GM18873 (cell line): ENCODE data around the gene POLR3K.

Source experiments
- ATAC-seq: cut with Tn5 transposase; IDR thresholded peaks from one replicate; pipeline ENCODE4 v1.9.1; 2021; ENCODE audit warnings: mild to moderate bottlenecking, moderate library complexity, moderate number of reproducible peaks; ENCODE audit not compliant: unreplicated experiment, low FRiP score

Gene POLR3K

DNA sequence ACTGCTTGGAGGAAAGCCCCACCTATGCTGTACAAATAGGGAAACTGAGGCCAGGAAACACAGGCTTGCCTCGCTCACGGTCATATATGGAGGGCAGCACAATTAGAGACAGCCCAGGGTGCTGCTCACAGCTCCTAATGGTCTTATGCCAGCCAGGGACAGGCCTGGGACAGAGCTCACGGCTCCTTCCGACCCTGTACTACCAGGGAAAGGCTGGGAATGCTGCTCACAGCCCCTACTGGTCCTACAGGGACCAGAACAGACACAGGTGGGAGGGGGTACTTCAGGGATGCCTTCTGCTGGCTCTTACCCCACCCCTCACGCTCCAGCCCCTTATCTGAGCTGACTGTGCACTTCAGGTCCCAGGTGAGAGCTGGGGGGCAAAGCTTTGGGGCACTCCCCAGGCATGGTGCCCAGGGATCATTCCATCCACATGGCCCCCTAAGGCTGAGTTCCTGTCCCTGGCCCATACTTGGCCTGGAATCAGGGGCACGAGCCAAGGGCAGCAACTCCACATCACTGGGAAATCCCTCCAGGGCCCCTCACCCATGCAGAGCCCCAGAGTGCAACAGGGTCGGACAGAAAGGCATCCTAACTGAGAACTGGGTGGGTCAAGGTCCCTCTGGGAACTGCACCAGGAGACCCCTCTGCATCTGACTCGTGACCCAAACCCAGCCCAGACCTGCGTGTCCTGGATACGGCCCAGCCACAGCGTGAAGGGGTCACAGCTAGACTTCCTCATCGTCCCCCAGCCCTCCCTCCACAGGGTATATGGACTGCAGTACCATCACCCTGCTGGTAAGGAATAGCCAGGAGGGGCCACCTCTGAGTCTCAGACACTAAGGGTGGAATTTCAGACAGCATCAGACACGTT, 13.1 kb upstream of the POLR3K start:
- ATAC-seq, result no peak

DNA sequence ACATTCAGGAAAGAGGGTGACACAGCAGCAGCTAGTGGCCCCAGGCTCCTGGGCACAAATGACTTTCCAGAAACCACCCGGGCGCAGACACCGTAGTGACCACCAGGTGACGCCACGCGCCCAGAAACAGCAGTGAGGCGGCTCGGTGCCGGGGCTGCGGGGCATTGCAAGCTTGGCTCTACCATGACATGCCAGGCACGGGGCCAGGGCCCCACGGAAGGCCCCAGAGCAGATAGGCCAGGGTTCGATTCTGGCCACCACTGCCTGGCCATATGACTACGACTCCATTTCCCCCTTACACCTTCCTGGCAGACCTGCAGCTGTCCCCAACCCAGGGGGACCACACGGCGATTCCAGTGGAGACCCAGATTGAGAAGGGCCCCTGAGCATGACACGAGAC, 12.3 kb upstream of the POLR3K start:
- no peak for ATAC-seq

DNA sequence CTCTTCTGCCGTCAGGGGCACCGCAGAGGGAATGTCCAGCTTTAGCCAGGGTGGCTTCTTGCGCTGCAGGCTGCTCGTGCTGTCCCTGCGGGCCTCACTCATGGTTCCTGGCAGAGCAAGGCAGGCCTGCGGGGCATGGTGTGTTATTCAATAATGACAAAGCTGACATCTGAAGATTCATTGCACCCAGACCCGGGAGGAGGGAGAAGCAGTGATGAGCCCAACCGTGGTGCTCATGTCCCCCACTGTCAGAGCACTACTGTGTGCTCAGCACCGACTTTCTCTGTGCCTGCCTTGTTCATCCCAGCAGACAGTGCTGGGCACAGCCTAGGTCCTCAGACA, 11.5 kb upstream of the POLR3K start:
- ATAC-seq, result no peak

DNA sequence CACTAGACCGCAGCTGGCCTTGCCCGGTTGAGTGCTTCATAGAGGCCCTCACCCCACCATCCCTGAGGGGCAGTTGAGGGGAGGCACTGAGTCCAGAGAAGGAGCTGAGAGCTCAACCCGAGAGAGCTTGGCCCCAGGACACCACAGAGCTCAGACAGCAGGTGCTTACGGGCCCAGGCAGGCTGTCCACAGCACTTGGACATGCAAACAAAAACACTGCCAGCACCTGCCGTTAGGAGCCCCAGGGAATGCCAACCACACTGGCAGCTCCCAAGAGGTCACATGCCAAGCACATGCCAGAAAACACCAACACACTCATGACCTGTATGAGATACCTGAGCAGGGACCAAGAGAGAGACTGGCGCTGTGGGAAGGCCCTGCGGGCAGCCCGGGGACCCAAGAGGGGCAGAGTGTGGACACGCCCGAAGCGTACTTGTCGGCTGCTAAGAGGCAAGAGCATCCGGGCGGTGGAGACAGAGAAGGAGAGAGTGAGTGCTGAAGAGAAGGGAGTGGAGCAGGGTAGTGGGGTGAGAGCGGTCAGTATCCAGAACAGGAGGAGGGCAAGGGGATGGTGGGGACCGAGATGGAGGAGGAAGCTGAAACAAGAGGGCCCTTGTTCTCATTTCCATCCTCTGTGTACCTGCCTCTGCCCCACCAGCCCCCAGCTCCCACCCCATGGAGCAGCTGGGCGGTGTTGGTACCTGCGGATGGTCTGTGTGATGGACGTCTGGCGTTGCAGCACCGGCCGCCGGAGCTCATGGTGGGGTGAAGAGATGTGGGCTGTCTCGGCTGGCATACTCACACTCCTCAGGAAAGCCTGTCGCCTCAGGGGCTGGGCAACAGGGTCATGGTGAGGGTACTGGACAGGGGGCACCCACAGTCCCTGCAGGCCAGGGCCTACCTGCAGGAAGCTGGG, 10.8 kb upstream of the POLR3K start:
- no peak for ATAC-seq

DNA sequence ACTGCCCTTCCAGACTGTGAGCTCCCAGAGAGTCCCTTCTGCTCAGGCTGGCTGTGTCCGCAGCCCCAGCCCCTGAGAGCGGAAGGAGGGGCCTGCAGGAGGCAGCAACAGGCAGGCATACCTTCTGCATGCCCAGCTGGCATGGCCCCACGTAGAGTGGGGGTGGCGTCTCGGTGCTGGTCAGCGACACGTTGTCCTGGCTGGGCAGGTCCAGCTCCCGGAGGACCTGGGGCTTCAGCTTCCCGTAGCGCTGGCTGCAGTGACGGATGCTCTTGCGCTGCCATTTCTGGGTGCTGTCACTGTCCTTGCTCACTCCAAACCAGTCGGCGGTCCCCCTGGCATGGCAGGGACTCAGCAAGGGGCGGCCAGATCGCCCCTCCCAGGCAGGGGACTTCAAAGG, 10.1 kb upstream of the POLR3K start:
- ATAC-seq, result no peak

DNA sequence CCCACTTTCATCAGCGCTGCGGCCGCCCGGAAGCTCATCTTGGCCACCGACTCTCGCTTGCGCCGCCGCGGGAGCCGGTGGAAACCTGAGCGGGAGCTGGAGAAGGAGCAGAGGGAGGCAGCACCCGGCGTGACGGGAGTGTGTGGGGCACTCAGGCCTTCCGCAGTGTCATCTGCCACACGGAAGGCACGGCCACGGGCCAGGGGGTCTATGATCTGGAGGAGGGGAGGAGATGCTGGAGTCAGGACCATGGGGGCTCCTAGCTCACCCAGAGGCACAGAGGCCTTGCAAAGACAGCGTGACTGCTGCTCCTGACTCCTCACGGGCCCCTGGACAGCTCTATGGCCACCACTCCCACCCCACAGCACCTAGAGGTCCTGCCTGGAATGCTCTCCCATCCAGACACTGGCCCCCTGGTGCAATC, 9.6 kb upstream of the POLR3K start:
- ATAC-seq, result no peak

DNA sequence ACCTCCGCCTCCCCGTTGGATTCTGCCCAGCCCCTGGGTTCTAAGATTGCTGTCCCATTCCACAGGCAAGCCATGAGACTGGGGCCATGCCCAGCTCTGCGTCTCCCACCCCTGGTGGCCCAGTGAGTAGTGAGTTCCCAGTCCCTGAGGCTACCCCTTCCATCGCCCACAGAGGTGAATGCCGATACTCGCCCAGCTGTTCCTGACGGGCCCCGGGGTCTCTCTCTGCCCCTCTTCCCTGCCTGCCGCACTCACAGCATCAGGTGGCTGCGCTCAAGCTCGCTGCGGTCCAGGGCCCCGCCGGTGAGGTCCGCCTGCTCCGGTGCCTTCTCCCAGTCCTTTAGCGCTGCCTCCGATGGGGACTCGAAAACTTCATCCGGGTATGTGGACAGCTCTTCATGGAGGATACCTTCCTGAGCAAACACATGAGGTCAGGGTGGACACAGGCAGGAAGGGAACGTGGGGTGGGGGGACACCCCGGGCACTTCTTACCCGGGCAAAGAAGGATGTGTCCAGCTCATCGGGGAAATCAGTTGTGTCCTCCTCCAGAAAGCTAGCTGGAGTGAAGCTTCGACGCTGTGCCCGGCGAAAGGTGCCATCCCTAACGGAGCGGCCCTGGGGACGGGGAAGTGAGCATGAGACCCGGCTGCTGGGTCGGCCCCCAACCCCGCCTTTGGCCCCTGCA, 9.0 kb upstream of the POLR3K start:
- no peak for ATAC-seq

DNA sequence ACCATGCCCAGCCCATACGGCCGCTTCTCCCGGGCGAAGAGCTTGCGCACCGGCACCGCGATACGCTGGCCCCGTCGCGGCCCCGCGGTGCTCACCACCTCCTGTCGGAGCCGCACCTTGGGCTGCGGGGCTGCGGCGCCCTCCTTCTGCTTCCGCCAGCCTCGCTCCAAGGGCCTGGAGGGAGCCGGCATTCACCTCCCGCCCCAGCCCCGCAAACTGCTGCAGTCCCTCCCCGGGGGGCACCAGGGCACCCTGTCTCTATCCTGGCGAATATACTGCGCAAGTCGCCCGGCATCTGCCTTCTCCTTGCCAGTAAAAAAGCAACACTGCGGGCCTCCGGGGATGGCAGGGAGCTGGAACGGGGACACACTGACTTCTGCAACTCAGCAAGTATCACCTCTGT, 8.5 kb upstream of the POLR3K start:
- ATAC-seq, result no peak

DNA sequence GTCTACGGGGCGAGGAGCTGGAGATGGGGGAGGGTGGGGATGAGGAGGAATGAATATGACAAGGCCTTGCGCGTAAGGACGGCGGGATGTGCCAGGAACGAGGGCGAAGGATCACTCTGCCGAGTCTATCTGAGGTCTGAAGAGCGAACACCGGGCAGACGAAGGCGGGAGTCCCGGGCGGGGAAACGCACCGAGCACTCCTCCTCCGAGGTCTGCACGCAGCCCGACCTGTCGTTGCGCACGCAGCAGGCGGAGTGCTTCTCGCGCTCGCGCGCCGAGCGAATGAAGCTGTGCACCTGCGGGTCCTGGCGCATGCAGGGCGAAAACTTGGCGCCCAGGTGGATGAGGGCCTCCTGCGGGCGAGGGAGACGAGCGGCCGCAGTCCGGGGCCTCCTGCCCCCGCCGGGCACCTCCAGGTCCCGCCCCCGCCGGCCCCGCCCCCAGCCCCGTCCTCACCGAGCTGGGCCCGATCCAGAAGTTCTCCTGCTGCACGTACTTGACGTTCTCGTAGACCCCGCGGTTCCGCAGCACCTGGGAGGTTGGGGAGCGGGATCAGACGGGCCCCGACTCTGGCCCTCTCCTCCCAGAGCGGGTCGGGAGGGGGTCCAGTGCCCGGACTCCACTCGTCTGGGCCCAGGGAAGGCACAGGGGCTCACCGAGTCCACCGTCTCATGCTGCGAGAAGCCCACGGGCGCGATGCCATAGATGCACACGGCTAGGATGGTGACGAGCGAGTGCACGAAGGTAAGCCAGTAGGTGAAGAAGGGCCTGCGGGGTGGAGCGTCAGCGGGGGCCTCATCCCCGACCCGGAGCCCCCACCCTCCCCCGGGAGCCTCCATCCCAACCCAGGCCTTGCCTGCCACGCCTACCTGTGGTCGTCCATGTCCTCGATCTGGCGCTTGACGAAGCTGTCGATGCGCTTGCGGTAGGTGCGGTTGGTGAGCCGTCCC, 7.8 kb upstream of the POLR3K start:
- ATAC-seq, result no peak

DNA sequence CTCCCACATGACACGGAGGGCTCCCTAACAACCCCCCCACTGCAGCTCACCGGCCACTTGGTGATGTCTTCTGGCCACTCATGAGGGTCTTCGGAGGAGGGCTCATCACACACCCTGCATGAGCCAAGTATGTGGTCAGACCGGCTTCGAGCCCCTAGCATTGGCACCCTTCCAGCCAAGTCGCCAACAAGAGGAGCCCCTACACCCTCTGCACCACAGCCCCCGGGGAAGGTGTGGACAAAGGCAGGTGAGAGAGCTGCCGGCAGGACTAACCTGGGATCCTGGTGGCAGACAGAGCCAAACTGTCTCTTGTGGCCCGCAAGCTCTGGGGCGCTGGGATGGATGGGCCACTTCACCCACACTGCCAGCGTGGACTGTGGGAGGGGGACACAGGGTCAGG, 6.8 kb upstream of the POLR3K start:
- ATAC-seq, result no peak

DNA sequence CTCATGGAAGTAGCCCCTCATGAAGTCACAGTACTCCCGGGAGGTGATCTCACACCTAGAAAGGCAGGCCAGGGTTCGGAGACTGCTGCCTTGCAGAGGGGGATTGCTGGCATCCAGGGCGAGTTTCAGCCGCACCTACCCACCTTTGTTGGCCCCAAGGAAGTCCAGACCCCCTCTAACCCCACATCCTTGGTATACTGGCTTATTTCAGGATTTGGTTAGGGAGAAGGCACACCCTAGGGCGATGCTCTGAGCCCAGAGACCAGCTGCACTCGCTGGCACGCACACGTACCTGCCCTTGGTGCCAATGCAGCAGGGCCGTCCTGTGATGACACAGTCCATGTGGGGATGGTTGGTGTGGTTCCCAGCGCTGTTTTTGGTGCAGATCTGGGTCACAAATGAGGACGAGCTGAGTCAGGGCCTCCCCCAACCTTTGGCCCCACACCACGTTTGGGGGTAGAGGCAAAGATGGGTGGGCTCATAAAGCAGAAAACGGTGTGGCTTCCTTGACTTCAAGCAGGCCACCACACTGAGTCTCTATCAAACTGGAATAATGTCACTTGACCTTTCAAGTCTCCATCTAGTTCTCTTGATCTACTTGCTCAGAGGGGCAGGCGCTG, 6.1 kb upstream of the POLR3K start:
- no peak for ATAC-seq

DNA sequence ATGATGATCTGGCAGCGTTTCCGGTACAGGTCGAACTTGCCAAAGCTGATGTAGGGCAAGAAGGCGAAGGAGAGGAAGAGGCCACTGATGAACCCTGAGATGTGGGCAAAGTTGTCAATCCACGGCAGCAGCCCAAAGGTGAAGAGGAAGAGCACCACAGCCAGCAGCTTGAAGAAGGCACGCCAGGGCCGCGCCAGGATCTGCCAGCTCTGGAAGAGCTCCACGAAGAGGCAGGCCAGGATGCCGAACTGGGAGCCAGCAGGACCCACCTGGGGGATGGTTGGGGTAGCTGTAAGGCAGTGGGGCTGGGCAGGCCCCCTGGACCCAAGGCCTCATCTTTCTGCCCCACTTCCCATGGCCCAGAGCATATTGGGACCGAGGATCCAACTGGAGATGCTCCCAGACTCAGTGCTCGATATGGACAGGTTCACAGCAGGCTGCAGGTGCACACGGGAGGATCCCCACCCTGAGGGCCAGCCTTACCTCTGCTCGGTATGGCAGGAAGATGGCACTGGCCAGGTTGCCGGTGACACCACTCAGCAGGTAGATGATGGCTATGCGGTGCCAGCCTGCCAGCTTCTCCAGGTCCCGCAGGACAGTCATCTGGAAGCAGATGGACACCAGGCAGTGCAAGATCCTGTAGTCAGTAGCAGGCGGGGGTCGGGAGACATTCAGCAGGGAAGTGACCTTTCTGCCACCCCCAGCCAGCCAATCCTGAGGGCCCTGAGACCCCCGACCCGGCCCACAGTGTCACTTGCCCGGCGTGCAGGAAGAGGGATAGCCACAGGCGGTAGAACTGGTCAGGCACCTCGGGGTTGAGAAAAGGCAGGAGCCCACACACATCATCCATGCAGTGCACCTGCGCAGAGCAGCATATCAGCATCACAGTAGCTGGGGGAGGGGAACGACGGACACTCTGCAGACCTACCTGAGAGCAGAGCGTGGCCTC, 5.4 kb upstream of the POLR3K start:
- no peak for ATAC-seq

DNA sequence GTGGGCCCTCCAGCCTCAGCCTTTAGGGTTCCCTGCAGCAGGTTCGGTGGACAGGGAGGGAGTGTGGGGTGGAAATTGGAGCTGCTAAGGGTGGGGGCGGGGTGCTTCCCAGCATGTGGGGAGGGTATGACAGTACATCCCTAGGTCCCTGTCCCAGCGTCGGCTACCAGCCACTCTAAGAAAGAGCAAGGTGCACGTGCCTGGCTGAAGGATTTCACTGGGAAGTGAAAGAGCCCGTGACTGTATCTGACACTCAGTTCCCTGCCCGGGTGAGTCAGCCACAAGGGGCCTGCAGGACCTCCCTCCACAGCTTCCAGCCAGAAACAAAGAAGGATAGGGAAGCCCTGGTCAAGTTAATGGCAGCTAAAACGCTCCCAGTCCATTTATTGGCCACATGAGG, 4.3 kb upstream of the POLR3K start:
- ATAC-seq, result no peak

DNA sequence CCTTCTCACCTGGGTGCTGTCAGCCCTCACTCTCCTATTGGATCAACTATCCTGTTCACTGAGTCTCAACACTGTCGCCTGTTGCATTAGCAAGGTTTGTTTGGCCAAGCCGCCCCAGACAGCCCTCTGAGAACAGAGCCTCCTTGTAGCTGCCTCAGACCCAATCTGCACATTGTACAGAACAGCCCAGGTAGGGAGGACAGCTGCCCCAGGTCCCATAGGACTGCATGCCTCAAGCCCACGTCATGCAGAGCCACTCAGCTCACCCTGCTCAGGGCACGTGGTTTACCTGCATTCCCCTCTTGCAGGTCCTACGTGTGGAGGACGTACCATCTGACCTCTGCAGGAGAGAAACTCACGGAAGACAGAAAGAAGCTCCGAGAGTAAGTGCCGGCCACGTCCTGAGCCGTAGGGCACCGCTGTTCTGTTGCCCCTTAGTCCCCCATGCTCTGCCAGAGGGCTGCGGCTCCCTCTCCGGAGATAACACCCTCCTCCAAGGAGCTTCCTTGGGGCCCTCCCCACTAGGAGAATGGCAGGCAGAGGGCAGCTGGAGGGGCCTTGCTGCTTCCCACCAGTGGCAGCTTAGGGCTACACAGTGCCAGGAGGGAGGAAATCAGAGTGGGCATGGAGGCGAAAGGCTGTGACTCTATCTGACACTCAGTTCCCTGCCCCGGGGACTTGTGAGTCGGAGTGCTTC, 3.0 kb upstream of the POLR3K start:
- no peak for ATAC-seq

DNA sequence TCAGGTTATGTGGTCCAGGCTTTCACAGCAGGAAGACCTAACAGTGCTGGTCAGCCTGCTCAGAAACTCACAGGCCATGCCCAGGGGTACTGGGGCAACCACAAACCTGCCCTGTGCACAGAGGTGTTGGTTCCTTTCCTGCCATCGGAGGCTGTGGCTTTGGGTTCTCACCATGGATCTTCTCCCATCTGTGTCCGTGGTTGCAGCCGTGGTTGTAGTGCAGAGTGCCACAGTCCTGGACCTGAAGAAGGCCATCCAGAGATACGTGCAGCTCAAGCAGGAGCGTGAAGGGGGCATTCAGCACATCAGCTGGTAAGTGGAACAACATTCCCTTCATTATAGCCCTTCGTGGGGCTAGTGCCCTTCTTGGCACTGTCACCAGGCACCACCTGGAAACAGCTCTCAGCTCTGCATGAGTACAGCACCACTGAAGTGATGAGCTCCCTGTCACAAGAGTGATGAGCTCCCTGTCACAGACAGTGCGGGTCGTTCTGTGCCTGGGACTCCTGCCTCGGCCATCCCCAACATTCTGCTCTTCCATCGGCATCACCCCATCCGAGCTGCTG, 2.2 kb upstream of the POLR3K start:
- no peak for ATAC-seq

DNA sequence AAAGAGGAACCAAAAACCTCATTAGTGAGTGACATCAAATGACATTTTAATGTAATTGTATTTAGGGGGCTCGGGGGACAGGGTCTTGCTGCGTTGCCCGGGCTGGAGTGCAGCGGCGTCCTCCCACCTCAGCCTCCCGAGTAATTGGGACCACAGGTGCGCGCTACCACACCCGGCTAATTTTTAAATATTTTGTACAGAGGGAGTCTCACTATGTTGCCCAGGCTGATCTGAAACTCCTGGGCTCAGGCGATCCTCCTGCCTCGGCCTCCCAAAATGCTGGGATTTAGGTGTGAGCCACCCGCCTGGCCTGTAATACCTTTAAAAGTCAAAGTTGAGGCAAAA, 801 bp upstream of the POLR3K start:
- no peak for ATAC-seq

DNA sequence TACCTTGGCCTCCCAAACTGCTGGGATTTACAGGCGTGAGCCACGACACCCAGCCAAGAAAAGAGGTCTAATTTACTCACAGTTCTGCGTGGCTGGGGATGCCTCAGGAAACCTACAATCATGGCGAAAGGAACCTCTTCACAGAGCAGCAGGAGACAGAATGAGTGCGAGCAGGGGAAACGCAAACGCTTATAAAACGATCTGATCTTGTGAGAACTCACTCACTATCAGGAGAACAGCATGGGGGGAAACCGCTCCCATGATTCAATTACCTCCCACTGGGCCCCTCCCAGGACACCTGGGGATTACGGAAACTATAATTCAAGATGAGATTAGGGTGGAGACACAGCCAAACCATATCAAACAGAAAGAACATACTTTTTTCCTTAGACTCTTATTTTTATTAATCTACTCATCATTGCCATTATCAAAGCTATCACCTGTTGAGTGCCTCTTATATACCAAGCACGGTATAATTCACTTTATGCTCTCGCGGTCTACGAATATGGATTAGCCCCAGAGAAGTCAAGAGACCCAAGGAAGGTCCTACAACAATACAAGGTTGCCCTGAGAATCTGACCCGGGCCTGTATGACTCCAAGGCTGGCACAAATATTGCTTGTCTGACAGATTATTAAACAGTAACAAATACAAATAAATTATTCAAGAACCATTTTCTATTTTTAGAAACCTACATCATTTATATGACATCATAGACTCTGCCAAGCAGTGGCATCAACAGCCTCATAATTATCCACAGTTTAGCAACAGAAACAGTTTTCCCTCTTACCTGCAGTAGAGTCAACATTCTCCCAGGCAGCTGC, 2.4 kb downstream of the POLR3K start:
- no peak for ATAC-seq
